ENCODE measurements around the gene NEXMIF.
A peak's percentile ranks its signal among the peaks of the same experiment; 100 is the strongest.
"Not testable (repeated sequence)": the region's sequence is repeated elsewhere in the genome, so short reads cannot be mapped to it uniquely, and the experiment has no call there.

Gene NEXMIF

GRCh38 chrX:74925225-74926088 lies at the start of gene NEXMIF:
TSS of gene NEXMIF (minus strand) at chrX:74925452.
- no peak for DNase-seq

DNA sequence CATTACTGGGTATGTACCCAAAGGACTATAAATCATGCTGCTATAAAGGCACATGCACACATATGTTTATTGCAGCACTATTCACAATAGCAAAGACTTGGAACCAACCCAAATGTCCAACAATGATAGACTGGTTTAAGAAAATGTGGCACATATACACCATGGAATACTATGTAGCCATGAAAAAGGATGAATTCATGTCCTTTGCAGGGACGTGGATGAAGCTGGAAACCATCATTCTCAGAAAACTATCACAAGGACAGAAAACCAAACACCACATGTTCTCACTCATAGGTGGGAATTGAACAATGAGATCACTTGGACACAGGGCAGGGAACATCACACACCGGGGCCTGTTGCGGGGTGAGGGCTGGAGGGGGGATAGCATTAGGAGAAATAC lies 36.7 kb upstream of the NEXMIF start:
- DNase-seq: not testable (repeated sequence)

GRCh38 chrX:74949717-74950116 lies 24.5 kb upstream of the NEXMIF start:
- DNase-seq: no peak

GRCh38 chrX:74940414-74940813 lies 15.2 kb upstream of the NEXMIF start:
- no peak for DNase-seq

GRCh38 chrX:74931214-74931613 lies 6.0 kb upstream of the NEXMIF start:
- DNase-seq: no peak

DNA sequence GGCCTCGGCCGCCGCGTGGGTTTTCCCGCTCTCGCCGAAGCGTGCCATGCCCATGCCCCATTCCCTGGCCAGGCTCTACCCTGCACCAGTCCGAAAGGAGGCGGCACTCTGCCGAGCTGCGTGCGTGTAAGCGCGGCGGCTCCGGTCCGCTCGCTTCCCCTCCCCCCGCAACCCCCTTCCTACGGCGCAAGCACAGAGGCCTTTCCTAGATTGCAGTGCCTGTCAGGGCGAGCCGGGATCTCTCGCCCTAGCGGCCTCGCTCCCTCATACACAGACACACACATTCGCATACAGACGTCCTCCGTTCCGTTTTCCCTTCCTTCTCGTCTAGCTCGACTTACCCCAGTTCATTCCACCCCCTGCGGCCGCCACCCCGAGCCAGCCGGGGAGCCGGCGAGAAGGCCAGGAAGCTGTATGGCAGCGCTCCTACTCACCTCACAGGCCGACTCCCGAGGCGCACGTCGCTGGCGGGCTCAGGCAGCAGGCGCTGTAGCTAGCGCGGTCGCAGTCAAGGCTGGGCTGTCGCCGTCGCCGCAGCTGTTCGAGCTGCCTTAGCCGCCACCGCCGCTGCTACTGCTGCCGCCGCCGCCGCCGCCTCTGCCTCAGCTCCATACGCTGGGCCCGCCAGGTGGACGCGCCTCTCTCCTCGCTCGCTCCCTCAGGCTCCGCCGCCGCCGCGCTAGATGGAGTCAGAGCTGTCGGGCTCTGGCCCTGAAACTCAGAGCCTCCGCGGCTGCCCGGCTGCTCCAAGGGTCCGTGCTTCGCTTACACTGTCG lies 615 bp downstream of the NEXMIF start:
- DNase-seq: peak; percentile 1

- no peak for DNase-seq
Measured at GRCh38 chrX:74923942-74924448, 1.3 kb downstream of the NEXMIF start.

- DNase-seq: no peak
Measured at GRCh38 chrX:74922922-74923543, 2.2 kb downstream of the NEXMIF start.

GRCh38 chrX:74911494-74911893 lies 13.8 kb downstream of the NEXMIF start:
- DNase-seq: no peak

DNA sequence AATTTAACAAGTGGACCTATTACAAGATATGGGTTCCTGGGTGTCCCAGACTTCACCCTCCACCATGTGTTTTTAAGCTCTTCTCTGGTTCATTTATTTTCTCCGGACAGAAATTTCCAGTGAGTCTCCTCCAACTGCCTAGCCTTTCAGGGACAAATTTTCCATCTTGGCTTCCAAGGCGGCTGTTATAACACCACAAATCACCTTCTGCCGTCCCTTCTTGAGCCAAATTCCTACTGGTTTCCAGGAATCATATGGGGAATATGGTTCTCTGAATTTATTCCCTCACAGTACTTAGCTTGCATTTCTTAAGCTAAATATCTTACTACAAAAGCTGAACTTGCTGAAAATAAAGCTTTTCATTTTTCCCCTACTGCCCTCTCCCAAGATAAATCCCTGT lies 18.8 kb downstream of the NEXMIF start:
- no peak for DNase-seq

GRCh38 chrX:74902806-74903205 lies 22.4 kb downstream of the NEXMIF start:
- no peak for DNase-seq

DNA sequence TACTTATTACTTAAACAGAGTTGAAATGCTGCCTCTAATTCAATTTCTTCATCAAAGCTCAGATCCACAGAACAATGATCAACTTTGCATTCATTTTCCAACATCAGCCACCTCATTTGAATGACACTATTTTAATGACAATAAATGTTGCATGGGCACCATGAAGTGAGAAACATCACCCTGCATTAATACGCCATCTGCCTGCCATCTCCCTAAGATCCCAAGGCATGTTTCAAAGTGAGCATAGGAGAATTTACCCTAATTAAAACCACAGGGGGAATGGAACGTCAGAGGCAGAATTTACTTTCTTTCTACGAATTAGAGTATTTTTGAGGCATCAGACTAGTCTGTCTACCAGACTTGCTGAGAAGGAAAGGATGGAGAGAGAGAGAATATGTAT lies 32.7 kb downstream of the NEXMIF start:
- DNase-seq: no peak

DNA sequence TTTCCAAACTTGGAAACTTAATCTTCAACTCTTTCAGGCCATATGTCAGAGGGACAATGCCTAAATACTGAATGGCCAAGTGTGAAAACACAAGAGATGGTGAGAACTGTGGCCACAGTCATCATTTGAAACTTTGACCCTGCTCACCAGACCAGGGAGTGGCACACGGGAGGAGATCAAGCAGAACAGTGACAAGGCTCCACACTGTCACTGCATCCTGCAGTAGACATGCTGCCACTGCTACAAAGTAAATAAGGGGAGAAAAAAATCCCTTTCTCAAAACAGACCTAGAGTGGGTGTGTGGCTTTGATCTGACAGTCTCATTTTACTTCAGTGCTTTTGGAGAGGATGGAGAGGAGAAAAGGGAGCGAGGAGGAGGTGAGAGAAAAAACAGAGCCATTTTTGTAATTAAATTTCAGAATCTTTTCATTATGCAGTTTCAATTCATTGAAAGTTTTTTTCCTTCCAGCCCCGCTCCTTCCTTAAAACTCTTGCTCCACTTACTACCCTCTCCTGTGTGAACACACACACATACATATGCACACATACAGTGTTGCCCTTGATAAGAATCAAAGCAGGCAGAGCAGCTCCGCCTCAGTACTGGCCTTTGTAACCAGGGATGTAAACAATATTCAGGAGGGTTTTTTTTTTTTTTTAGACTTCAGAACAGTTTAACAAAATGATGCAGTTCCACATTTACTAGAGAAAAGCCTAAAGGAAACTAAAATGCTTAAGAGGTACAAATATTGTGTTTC lies 34.4 kb downstream of the NEXMIF start:
- no peak for DNase-seq

DNA sequence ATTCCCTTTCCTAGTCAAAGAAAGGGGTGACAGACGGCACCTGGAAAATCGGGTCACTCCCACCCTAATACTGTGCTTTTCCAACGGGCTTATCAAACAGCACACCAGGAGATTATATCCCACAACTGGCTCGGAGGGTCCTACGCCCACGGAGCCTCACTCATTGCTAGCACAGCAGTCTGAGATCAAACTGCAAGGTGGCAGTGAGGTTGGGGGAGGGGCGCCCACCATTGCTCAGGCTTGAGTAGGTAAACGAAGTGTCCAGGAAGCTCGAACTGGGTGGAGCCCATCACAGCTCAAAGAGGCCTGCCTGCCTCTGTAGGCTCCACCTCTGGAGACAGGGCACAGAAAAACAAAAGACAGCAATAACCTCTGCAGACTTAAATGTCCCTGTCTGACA lies 42.9 kb downstream of the NEXMIF start:
- DNase-seq: not testable (repeated sequence)

DNA sequence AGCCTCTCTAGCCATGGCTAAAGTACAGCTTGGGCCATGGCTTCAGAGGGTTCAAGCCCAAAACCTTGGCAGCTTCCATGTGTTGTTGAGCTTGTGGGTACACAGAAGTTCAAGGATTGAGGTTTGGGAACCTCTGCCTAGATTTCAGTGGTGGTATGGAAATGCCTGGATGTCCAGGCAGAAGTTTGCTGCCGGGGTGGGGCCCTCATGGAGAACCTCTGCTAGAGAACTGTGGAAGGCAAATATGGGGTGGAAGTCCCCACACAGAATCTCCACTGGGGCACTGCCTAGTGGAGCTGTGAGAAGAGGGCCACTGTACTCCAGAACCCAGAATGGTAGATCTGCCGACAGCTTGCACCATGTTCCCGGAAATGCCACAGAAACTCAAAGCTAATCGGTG lies 59.5 kb downstream of the NEXMIF start:
- DNase-seq: no peak

DNA sequence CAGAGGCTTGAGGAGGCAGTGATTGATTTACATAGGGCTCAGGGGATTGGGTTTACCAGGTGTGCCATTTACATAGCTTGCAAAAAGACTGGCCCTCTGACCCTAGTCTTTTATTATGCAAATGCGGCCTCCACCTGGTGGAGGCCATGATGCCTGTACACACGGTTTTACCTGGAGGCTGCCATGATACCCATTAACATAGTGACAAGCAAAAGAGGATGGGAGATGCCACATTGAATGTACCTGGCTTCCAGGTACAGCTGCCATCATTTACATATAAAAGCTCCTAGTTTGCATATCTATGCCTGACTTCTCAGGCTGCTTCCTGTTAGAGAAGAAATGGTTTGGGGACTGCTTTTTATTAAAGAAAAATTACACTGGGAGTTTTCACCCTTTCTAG lies 72.0 kb downstream of the NEXMIF start:
- no peak for DNase-seq

GRCh38 chrX:74835566-74835965 lies 89.7 kb downstream of the NEXMIF start:
- no peak for DNase-seq

DNA sequence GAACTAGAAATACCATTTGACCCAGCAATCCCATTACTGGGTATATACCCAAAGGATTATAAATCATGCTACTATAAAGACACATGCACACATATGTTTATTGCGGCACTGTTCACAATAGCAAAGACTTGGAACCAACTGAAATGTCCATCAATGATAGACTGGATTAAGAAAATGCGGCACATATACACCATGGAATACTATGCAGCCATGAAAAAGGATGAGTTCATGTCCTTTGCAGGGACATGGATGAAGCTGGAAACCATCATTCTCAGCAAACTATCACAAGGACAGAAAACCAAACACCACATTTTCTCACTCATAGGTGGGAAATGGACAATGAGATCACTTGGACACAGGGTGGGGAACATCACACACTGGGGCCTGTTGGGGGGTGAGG lies 105.5 kb downstream of the NEXMIF start:
- not testable (repeated sequence) for DNase-seq

DNA sequence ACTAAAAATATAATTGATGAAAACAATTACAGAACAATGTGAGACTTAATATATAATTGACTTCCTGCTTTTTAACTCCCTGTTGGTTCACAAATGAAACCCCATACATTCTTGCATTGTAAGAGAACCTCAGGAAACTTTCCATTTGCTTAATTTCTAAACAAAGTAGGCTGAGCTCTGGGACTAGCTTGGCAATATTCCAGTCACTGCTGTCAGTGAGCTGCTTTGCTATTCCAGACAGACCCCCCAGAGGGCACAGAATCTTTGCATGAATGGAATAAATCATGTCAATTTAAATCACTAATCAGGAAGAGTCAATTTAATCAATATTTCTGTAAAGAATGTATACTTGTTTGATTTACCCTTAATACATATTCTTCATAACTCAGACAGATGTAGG lies 110.6 kb downstream of the NEXMIF start:
- DNase-seq: peak; percentile 31

GRCh38 chrX:74804574-74804973 lies 120.7 kb downstream of the NEXMIF start:
- DNase-seq: no peak

DNA sequence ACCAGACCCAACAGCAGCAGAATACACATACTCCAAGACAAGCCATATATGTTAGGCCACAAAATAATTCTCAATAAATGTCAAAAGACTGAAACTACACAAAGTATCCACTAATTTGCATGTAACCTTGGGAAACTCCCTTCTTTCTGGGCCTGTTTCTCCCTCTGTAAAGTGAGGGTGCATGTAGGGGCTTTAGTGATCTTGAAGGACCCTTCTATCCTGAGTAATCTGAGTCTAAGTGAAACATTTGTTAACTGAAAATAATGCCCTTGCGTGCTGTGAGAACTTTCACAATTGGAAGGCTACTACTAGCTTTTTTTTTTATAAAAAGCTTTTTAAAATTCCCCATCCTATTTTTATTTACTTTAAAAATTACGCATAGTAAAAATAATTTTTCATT lies 125.2 kb downstream of the NEXMIF start:
- no peak for DNase-seq

DNA sequence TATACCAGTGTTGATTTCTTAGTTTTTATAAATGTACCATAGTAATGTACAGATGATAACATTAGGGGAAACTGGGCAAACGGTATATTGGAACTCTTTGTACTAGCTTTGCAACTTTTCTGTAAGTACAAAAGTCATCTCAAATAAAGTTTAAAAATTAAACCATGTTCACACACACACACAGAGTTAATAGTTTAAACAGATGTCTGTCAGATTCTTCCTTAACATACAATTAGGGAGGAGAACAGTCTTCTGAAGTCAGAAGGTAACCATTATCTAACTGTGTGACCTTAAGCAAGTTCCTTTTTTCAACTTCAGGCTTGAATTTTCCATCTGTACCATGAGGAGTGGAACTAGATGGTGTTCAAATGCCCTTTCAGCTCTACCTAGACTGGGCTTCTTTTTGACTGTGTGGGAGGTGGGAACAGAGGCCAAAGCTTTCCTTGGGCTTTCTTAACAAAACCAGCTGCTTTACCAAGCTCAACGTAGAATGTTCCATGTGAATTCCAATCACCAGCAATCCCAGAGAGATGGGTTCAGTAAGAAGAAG lies 127.8 kb downstream of the NEXMIF start:
- DNase-seq: no peak

Measured in NCI-H1048 (cell line).